ENCODE results near the gene IFRD1.

The IFRD1 gene

DNA sequence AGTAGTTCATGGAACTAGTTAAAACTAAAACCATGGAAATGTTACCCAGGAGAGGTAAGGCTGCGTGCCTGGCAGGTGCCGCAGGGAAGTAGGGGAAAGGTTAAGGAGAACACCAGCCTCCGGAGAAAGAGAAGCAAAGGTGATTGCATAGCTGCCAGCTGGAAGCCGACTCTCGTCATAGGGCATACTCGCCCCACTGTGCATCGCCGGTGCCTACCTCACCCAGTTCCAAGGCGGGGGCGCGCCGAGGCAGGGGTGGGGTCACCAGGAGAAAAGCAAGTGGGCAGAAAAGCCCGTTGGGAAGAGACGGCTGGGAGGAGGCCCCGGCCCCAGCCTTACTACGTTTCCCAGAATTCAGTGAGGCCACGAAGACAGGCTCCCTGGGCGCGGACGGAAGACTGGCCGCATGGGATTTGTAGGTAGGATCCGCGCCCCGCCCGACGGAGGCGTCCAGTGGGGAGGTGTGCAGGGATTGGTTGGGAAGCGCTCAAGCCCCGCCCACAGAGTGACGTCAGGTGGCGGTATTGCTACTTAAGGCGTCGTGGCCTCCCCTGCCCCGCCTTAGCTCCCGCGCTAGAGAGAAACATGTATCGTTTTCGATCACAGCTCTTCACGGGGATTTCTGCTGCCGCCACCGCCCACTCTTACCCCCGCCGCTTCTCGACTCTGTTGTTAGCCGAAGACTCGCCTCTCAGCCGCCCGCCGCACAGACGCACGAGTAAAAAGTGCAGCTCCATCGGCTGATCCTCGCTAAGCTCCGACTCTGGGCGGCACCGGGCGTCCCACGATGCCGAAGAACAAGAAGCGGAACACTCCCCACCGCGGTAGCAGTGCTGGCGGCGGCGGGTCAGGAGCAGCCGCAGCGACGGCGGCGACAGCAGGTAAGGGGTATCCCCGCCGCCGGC lies at the start of gene IFRD1:
TSS of gene IFRD1 (plus strand) at position 559 of the 905 bp plus-strand sequence. CDS start at position 788, 229 bp downstream.
- DNase-seq (ENCODE audit: low read depth) = peak; percentile 98

- DNase-seq (ENCODE audit: low read depth) = no peak
Observed at GRCh38 chr7:112404321-112404720, 45.9 kb upstream of the IFRD1 start.

GRCh38 chr7:112405286-112405685 lies 45.0 kb upstream of the IFRD1 start:
- no peak for DNase-seq (ENCODE audit: low read depth)

GRCh38 chr7:112407261-112407660 lies 43.0 kb upstream of the IFRD1 start:
- DNase-seq (ENCODE audit: low read depth) = no peak

DNA sequence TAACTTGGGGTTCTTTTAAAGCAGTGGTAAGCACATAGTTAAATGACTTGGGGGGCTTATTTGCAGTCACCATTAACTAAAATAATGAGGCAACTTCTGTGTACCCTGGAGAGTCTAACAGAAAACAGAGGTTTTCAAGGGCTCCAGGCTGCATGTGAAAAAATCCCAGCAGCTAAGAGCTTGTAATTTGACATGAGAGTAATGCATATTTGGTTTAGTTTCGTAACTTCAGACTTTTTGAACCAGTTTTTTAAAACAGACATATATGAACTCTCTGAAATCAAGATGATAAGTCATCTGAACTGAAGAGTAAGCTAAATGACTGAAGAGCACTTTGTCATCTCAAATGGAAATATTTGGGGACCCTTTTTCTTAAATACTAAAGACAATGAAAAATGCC lies 40.2 kb upstream of the IFRD1 start:
- no peak for DNase-seq (ENCODE audit: low read depth)

GRCh38 chr7:112411186-112411795 lies 39.0 kb upstream of the IFRD1 start:
- peak; percentile 63 for DNase-seq (ENCODE audit: low read depth)

GRCh38 chr7:112414855-112415490 lies 35.3 kb upstream of the IFRD1 start:
- DNase-seq (ENCODE audit: low read depth) = peak; percentile 73

DNA sequence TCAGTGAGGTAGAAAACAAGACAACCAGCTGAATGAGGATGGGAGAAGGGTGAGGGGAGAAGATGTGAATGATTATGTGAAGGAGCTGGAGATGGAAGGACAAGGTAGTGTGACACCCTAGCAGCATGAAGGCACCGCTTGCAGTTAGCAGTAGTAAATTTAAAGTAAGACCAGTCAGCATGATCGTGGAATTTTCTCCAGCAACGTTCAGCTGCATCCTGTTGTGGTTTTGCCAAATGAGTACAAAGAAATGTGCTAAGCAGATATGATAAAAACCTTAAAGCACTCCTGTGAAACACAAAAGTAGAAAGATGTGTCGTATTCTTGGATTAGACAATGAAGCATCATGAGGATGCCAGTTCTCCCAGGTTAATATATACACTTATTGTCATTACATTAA lies 34.1 kb upstream of the IFRD1 start:
- peak; percentile 48 for DNase-seq (ENCODE audit: low read depth)

DNA sequence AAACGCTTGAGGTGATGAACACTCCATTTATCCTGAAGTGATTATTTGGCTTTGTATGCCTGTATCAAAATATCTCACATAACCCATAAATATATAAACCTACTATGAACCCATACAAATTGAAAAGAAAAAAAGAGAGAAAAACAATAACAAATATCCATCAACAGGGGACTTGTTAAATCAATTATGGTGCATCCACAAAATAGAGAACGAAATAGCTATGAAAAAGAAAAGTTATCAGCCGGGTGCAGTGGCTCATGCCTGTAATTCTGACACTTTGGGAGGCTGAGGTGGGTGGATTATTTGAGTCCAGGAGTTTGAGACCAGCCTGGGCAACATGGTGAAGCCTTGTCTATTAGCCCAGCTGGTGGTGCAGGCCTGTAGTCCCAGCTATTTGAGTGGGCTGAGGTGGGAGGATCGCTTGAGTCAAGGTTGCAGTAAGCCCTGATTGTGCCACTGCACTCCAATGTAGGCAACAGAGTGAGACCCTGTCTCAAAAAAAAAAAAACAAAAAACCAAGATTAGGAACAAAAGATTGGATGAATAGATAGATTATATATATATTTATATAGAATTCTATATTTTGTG lies 30.6 kb upstream of the IFRD1 start:
- DNase-seq (ENCODE audit: low read depth) = no peak

DNA sequence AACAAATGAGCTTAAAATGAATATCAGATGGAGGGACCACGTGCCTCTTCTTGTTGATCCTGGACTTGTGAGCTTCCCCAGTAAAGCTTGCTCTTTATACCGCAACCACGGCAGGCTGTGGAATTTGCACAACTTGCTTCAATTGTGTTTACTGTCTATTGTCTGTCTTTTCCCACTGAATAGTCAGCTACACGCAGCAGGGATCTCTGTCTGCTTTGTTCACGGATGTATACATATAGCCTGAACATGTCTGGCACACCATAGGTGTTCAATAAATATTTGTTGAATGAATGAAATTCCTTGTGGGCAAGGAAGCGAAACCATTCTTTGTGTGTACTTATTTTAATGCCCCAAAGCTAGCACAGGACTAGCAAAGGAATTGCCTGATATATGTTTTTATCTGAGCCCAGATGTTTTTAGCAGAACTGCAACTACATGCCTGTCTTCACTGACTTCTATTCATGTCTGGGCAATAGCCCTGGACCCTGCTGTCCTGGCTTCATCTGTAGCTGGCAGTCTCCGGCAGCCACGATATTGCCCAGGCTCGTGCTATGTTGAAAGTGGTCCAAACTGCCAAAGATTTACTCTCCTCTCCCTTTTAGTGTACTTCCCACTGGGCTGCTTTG lies 29.9 kb upstream of the IFRD1 start:
- peak; percentile 16 for DNase-seq (ENCODE audit: low read depth)

DNA sequence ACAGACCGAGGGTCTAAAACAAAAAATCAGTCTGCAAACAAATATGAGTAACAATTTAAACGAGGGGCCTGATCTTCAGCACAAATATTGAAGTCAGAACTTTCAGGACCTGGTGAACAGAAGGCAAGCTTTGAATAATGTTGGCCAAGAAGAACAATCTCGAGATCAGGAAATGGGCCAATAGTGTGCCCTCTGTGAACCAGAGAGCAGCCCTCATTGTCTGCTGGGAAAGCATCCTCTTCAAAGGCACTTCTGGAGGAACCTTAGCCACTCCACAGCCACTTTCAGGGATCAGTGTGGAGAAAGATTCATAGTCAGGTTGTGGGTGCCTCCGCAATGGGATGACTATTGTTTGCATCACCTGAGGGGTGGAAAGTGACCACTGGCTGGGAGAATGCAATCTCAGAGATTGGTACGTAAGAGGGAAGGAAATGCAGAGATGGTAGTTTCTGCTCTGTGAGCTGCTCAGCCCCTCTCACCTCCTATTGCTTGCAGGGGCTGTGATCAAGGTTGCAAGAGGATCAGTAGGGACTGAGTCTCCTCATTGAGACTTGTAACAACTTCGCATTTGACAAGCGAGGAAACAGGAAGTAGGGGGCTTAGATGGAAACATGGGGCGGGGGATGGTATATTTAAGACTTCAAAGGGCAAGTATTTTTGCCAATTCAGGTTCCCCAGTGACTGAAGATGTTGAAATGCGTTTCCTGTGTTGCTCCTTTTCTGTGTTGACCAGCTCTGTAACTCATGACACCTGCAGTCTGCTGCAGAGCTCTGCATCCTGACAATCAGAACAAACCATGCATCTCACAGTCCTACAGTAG lies 28.4 kb upstream of the IFRD1 start:
- no peak for DNase-seq (ENCODE audit: low read depth)

GRCh38 chr7:112422842-112423496 lies 27.3 kb upstream of the IFRD1 start:
- DNase-seq (ENCODE audit: low read depth) = peak; percentile 98

DNA sequence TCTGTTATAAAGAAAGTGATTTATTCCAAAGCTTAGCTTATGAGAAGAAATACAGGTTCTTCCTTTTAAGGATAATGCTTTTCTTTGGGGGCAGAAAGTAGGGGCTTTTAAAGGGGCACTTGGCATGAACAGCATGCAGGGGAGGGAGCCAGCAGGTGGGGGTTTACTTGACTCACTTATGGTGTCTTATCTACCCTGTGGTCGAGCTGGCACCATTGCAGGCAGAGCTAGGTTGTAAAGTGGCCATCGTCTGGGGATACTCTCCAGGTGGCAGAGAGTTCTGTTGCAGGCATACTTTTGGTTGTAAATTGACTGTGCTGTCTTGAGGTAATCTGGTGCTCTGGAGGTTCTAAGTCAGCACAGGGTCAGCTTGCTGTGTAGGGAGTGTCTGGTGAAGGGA lies 26.3 kb upstream of the IFRD1 start:
- DNase-seq (ENCODE audit: low read depth) = no peak

- DNase-seq (ENCODE audit: low read depth) = no peak
Observed at GRCh38 chr7:112427984-112428383, 22.3 kb upstream of the IFRD1 start.

DNA sequence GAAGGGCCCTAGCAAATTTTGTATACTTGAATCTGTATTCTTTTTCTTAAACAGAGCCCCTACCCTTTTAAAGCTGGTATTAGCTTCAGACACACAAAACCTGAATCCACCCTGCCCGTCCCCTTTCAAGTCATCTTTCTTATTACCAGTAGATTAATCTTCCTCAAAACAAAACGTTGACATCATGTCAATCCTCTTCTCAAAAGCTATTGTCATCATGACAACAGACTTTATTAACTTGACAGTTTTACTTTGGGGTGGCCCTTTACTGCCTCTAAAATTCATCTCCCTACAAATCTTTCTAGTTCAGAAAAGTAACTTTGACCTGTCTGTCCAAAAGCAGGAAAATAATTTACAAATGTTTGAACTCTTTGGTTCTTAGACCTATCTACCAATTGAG lies 21.5 kb upstream of the IFRD1 start:
- DNase-seq (ENCODE audit: low read depth) = no peak

GRCh38 chr7:112430649-112431048 lies 19.6 kb upstream of the IFRD1 start:
- DNase-seq (ENCODE audit: low read depth) = no peak

GRCh38 chr7:112431803-112432202 lies 18.5 kb upstream of the IFRD1 start:
- peak; percentile 39 for DNase-seq (ENCODE audit: low read depth)

DNA sequence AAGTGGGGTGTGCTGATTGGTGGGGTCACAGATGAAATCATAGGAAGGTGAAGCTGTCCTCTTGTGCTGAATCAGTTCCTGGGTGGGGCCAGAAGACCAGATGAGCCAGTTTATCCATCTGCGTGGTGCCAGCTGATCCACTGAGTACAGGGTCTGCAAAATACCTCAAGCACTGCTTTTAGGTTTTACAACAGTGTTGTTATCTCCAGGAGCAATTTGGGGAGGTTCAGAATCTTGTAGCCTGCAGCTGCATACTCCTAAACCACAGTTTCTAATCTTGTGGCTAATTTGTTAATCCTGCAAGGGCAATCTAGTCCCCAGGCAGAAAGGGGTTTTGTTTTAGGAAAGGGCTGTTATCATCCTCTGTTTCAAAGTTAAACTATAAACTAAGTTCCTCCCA lies 17.0 kb upstream of the IFRD1 start:
- no peak for DNase-seq (ENCODE audit: low read depth)

DNA sequence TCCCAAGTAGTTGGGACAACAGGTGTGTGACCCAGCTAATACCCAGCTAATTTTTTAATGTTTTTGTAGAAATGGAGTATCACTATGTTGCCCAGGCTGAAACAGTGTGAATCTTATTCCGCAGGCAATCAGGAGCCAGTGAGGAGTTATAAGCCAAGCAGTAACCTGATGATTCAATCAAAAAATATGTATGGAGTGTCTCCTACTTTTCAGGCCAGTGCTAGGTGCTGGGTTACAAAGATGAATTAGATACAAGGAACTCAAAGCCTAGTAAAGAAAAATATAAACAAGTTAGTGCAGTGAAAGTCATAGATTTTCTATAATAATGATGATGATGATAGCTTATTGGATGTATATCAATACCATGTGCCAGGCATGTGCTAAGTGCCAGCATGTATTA lies 13.2 kb upstream of the IFRD1 start:
- peak; percentile 81 for DNase-seq (ENCODE audit: low read depth)

DNA sequence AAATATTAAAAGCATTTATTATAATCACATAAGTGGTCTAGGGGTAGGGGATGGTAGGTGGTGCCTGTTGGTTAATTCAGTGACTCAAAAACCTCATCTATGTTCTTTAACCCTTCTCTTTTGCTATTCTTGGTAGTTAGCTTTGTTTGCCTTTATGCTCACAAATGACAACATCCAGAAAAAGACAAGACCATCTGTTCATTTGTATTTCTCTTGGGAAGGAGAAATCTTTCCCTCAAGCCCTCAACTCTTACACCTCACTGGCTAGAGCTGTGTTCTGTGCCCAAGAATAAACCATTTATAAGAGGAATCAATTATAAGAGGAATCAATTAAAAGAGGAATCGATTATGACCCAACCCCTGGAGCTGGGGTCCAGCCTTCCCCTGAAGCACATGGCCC lies 10.8 kb upstream of the IFRD1 start:
- no peak for DNase-seq (ENCODE audit: low read depth)

DNA sequence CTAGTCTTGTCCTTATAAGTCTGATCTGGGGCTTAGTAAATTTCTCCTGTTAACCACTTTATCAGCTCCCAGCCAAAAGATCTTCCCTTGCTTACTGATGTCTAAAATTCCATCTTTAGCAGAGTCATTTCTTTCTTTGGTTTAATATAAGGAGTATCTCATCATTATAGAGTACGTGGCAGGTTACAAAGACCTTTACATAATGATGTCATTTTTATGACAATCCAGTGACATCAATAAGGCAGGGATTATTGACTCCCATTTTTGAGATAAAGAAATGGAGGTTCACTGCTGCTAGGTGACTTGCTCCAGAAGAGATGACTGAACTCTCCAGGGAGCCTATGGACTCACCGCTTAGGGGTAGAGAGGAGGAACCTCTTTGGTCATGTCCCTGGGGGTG lies 8.1 kb upstream of the IFRD1 start:
- no peak for DNase-seq (ENCODE audit: low read depth)

All from ELR (cell line).